Stimulated activated CD8-positive, alpha-beta memory T cell treated with anti-CD3 and anti-CD28 coated beads, Interleukin-2, amount 100 ng/mL, for 48 hours (primary cell): ENCODE results near the gene SERP1.
"Not testable (repeated sequence)": the region's sequence is repeated elsewhere in the genome, so short reads cannot be mapped to it uniquely, and the experiment has no call there.

Experiments
- DNase-seq, 2 donors: peaks; one replicate each; pipeline ENCODE4 v3.0.0-alpha.2; 2020; ENCODE audit warnings: low read depth in 2 of 2

Gene SERP1

DNA sequence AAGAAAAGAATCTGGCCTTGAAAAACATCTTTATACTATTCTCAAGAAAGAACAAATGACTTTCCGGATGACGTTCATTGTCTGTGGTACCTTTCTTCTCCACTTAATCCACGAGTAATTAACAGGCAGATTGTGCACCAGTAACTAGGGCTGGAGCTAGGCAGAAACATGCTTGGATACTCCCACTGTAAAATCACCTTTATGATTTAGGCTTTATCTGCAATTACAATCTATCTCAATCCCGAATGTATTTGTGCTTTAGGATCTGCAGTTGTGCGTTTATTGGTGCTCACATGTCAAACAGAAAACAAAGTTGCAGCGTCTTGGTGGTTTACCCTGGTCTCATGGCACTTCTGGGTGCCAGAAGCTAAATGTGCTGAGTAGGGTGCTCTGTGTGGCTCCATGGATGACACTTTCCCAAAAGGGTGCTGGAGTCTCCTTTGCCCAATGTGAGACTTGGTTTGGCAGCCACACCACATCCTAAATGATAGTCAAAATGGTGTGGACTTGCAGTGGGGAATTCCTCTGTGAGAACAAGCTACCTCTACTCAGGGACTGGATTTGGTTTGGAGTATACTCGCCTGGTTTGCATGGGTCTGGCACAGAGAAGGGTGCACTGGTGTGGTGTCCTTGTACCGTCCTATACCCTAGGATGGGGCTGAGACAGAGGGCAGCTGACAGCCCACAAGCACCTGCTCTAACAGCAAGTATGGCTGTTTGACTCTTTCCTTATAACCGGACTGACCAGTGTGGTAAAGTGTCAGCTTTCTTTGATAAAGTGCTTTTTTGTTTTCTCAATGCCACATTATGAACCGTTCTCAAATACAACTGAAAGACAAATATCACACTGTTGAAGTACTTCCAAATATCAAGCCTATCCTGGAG, 7.7 kb downstream of the SERP1 start:
- no peak for DNase-seq

DNA sequence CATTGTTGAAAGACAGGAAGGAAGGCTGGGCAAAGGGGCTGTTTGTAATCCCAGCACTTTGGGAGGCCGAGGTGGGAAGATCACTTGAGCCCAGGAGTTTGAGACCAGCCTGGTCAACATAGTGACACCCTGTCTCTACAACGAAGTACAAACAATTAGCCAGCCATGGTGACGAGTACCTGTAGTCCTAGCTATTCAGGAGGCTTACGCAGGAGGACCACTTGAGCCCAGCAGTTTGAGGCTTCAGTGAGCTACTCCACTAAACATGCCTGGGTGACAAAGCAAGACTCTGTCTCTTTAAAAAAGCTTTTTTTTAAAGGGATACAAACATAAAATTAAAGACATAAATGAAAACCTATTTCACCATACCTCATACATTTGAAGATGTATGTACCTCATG, 11.1 kb downstream of the SERP1 start:
- no peak for DNase-seq

GRCh38 chr3:150531775-150532174, 14.5 kb downstream of the SERP1 start:
- DNase-seq: no peak

DNA sequence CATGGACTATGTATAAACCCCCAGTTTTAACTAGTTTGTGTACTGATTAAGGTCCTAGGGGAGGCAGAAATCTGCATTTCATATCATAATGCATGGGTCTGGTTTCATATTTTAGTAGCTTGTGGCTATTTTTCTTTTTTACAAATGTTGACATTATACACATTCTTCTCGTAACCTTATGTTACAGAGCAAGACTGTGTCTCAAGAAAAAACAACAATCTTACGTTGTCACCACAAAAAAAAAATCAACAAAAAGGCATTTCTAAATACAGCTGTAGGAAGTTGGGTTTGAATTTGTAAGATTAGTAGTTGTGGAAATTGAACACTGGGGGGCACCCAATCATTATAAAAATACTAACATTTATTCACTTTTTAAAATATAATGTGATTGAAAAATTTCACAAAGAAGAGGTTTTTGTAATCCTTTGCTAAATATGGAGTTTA, 17.9 kb downstream of the SERP1 start:
- no peak for DNase-seq

DNA sequence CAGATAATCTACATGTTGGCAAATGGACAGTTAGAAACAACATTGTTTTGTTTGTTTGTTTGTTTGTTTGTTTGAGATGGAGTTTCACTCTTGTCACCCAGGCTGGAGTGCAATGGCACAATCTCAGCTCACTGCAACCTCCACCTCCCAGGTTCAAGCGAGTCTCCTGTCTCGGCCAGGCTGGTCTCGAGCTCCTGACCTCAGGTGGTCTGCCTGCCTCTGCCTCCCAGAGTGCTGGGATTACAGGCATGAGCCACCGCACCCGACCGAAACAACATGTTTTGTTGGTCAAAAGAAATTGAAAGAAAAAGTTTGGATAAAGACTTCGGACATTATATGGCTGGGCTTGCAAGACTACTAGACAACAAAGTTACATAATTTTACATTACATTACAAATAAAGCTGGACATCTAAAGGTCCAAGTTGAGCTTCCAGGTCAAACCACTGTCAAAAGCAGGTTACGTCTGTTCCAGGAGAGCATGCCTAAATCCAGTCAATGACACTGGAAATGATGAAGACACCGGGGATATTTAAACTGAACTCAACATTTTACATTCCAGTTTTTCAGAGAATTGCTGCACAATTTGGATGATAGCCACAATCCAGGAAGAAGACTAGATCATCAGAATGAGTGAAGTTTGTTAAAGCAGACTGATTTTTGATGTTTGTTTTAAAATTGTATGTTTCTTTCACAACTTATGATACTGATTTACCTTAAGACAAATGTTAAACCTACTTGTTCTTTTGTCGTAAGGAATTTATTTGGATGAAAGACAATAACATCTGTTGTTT, 18.6 kb downstream of the SERP1 start:
- no peak for DNase-seq

GRCh38 chr3:150523538-150523937, 22.8 kb downstream of the SERP1 start:
- DNase-seq: no peak

- DNase-seq: no peak
Observed at GRCh38 chr3:150521463-150521862, 24.8 kb downstream of the SERP1 start.

DNA sequence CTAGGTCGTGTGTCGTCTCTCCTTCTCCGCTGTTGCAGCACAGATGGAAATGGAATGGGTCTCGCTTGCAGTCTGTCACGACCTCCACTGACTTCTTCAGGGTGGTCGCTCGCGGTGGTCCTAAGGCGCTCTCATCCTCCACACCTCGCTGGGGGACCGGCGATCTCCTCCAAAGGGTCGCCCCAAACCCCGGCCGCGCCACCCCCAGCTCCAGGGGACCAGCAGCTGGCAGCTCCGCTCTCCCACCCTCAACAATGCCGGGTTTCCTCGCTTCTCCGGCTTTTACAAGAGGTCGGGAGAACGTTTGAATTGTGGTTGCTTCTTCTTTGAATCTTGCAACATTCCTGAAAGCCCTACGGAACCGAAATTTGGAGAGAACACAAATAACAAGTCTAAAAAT, 25.9 kb downstream of the SERP1 start:
- no peak for DNase-seq

DNA sequence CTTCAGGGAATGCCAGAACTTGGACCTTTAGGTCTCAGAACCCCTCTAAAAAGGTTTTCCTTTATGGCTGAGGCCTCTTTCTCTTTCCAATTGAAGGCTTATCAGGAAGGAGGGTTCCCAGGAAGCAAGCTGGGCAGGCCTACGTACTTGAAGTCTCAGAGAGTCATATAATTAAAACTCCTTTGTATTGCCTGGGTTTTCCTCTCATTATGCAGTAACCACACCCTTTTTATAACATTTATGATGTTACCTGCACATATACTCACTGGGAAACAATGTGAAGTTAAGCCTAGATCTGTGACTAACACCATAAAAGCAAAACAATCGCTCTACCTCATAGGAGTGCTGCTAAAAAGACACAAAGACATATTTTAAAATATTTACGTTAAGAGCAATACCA, 27.3 kb downstream of the SERP1 start:
- DNase-seq: no peak

DNA sequence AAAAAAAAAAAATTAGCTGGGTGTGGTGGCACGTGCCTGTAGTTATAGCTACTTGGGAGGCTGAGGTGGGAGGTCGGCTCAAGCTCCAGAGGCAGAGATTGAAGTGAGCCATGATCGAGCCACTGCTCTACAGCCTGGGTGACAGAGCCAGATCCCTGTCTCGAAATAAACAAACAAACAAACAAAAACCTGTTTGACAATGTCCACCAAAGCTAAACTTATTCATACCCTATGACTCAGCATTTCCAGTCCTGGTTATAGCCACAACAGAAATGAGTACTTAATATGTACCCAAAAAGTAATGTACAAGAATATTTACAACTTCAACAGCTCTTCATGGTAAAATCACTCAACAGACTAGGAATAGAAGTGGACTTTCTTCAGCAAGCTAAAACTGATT, 31.1 kb downstream of the SERP1 start:
- DNase-seq: no peak

- DNase-seq: no peak
Observed at GRCh38 chr3:150511122-150511821, 35.0 kb downstream of the SERP1 start.

DNA sequence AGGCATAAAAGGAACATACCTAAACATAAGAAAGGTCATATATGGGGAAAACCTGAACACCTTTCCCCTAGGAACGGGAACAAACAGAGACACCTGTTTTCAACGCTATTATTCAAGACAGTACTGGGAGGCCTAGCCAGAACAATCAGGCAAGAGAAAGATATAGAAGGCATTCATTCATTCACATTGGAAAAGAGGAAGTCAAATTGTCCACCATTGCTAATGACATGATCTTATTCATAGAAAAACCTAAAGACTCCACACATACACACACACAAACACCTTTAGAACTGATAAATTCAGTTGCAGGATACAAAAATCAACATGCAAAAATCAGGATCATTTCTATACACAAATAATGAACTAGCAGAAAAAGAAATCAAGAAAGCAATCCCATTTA, 36.5 kb downstream of the SERP1 start:
- no peak for DNase-seq

GRCh38 chr3:150508401-150508800, 37.9 kb downstream of the SERP1 start:
- DNase-seq: no peak

DNA sequence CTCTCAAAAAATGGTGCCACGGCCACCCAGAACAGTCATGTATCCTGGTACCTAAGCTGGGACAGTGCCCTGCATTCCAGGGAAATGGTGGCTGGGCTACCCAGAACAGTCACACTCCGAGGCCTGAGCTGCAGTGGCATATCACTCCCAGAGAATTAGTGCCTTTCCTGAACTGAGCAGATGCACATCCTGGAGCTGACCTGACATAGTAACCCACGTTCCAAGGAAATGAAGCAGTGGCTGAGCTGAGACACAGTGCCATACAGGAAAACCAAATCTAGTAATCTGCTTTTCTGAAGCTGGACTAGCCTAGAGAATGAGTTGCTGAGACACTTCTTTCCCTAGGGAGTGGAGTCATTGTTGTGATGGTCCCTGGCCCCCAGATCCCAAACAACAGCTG, 41.8 kb downstream of the SERP1 start:
- DNase-seq: no peak

DNA sequence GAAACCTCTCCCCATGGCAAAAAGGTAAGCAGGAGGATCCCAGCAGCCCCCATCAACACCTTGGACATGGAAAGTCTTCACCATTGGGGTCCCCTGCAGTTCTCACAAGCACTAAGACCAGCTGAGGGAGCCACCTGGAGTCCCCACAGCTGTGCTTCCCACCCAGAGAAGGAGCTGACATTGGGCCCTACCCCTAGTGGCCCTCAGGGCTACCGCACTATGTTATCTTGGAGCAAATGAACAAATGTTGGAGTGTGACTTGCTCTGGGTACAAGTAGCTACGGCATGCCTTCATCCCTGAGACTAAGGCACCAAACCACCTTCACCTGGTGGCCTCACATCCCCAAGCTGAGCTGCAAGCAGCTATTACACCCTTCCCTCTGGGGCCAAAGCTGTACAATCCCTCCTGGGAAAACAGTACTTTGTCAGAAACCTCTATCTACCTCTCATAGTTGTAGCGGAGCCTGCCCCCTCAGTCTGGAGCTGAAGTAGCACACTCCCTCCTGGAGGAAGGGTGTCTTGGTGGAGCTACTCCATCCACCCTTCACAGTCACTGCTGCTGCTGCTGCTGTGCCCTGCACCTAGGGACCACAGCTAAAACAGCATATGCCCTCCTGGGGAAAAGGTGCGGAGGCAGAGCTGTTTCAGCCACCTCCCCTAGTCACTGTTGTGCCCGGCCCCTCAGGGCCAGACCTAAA, 42.7 kb downstream of the SERP1 start:
- no peak for DNase-seq

DNA sequence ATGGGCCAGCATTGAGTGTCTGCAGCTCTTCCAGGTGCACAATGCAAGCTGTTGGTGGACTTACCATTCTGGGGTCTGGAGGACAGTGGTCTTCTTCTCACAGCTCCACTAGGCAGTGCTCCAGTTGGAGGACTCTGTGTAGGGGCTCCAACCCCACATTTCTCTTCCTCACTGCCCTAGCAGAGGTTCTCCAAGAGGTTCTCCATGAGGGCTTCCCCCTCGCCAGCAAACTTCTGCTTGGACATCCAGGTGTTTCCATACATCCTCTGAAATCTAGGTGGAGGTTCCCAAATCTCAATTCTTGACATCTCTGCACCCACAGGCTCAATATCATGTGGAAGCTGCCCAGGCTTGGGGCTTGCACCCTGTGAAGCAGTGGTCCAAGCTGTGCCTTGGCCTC, 45.3 kb downstream of the SERP1 start:
- DNase-seq: not testable (repeated sequence)

DNA sequence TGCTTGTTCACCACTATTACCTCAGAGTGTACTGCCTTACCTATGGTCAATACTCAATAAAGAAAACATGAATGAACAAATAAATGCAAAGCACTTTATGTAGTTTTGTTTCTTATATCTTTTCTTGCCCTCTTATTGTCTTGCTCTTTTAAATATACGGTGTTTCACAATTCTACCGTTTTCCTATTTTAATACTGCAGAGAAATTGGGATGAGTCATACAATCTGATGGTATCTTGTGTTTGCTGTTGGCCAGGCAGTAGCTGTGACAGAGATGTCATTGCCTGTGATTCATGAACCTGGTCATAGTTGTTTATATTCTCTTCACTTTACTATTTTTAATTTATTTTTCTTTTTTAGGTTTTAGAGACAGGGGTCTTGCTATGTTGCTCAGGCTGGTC, 48.3 kb downstream of the SERP1 start:
- no peak for DNase-seq

- no peak for DNase-seq
Observed at GRCh38 chr3:150495563-150496168, 50.6 kb downstream of the SERP1 start.

DNA sequence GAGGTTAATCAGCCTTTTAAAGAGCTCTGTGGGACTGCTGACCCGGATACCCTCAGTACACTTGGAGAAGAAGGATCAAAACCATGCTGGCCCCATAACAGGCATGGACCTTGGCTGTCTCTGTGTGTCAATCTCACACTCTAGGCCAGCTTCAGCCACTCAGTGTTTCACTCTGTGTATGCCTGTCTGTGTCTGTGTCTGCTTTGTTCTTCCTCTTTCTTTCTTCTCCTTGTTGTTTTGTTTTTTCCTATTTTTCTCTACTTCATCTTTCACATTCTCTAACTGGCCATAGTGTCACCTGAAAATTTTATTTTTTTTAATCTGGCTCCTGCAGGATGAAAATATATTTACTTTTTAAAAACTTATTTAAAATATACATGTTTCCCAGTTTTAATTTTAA, 51.1 kb downstream of the SERP1 start:
- DNase-seq: no peak

DNA sequence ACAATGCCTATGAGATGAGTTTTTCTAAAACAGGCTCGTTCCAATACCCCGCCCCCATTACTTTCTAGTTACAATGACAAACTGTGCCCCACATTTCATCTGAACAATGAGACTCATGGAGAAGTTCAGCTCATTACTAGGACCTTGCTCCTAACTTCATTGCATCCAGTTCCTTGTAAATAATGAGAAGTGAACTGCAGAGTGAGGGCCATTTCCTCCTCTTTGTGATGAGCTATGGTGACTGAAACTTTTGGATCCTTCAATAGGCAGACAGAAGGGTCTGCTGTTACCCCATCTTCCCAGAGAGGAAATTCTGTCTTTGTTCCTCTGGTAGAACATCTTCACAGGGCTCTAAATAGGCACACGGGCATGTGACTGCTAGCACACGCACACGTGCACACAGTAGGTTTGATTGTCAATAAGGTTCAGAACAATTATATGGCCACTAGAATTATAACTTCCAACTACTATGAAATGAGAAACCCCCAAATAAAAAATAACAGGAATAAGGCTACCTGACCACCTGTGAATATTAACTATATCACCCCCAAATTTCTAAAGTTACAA, 51.8 kb downstream of the SERP1 start:
- no peak for DNase-seq
